Mesothelial cell of epicardium (in vitro differentiated cells): Measurements from ENCODE around the gene MZF1. TPM values are rescaled to one million over a fixed set of nuclear protein-coding genes. Genes with fewer than 3 reads are reported as not detected.

Experiments used
- DNase-seq, 2 experiments: peaks; one replicate each; pipeline ENCODE4 v3.0.0; 2021; ENCODE audit warnings: low spot score in 2 of 2; ENCODE audit not compliant: unreplicated experiment in 2 of 2
- H3K27ac Mint-ChIP-seq: 2 replicates; pipeline ENCODE4 v1.8.0; 2021; ENCODE audit warnings: mixed read lengths
- H3K27me3 Mint-ChIP-seq: 2 replicates; pipeline ENCODE4 v1.8.0; 2021; ENCODE audit warnings: low read depth, mixed read lengths
- H3K36me3 Mint-ChIP-seq: 2 replicates; pipeline ENCODE4 v1.8.0; 2021; ENCODE audit warnings: mixed read lengths
- H3K4me1 Mint-ChIP-seq: 2 replicates; pipeline ENCODE4 v1.8.0; 2021; ENCODE audit warnings: mixed read lengths
- H3K4me3 Mint-ChIP-seq: 2 replicates; pipeline ENCODE4 v1.8.0; 2021; ENCODE audit warnings: mild to moderate bottlenecking, moderate library complexity, mixed read lengths
- H3K9me3 Mint-ChIP-seq: 2 replicates; pipeline ENCODE4 v1.8.0; 2021; ENCODE audit warnings: mixed read lengths
- total RNA-seq: library from RNA; stranded (reverse); gene quantifications from 3 replicates; pipeline ENCODE4 v1.2.1, GENCODE V29; 2021
- TF ChIP-seq, protein P1 (sequence below): fragments of 200-600 bp; sonication (generic); IDR thresholded peaks from one replicate; pipeline ENCODE4 v1.5.0; 2021; ENCODE audit warnings: antibody characterized with exemption; ENCODE audit not compliant: unreplicated experiment

MZF1 gene
- total RNA-seq, 1 donor from 2014 or later: 42.6 TPM

DNA sequence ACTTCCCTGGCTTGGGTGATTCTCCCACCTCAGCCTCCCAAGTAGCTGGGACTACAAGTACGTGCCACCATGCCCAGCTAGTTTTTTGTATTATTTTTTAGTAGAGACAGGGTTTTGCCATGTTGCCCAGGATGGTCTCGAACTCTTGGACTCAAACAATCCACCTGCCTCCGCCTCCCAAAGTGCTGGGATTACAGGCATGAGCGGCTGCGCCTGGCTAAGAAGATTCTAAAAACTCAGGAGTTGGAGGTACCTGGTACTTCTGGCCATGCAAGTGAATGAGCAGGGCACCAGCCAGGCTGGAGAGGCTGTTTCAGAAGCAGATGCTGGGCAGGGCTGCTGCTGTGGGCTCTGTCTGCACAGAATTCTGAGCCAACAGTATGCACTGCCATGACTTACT, 6.1 kb downstream of the MZF1 start:
- no peak overlapping the region for H3K4me3 Mint-ChIP-seq
- H3K4me1 Mint-ChIP-seq: peaks cover 3% of the 10 kb centered on the region
- H3K9me3 Mint-ChIP-seq: no peaks in the 10 kb centered on the region
- H3K27me3 Mint-ChIP-seq: no peaks in the 10 kb centered on the region
- H3K36me3 Mint-ChIP-seq: peaks cover 3% of the 10 kb centered on the region
- no peak overlapping the region for H3K27ac Mint-ChIP-seq
- TF ChIP-seq, protein P1, sequence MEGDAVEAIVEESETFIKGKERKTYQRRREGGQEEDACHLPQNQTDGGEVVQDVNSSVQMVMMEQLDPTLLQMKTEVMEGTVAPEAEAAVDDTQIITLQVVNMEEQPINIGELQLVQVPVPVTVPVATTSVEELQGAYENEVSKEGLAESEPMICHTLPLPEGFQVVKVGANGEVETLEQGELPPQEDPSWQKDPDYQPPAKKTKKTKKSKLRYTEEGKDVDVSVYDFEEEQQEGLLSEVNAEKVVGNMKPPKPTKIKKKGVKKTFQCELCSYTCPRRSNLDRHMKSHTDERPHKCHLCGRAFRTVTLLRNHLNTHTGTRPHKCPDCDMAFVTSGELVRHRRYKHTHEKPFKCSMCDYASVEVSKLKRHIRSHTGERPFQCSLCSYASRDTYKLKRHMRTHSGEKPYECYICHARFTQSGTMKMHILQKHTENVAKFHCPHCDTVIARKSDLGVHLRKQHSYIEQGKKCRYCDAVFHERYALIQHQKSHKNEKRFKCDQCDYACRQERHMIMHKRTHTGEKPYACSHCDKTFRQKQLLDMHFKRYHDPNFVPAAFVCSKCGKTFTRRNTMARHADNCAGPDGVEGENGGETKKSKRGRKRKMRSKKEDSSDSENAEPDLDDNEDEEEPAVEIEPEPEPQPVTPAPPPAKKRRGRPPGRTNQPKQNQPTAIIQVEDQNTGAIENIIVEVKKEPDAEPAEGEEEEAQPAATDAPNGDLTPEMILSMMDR: no peak
- no peak for DNase-seq

- H3K27me3 Mint-ChIP-seq: no peaks in the 10 kb centered on the region
- no peak for DNase-seq
- H3K36me3 Mint-ChIP-seq: peaks cover 3% of the 10 kb centered on the region
- H3K27ac Mint-ChIP-seq: peak overlapping the region; percentile 79
- TF ChIP-seq, protein P1: no peak
- H3K4me1 Mint-ChIP-seq: peaks cover 16% of the 10 kb centered on the region
- no peaks in the 10 kb centered on the region for H3K9me3 Mint-ChIP-seq
- H3K4me3 Mint-ChIP-seq: no peak overlapping the region
These were observed 9.3 kb downstream of the MZF1 start for GRCh38 chr19:58563823-58564222.

GRCh38 chr19:58563034-58563573, 10.0 kb downstream of the MZF1 start:
- no peak overlapping the region for H3K4me3 Mint-ChIP-seq
- DNase-seq: no peak
- no peaks in the 10 kb centered on the region for H3K9me3 Mint-ChIP-seq
- H3K27ac Mint-ChIP-seq: no peak overlapping the region
- H3K27me3 Mint-ChIP-seq: no peaks in the 10 kb centered on the region
- TF ChIP-seq, protein P1: no peak
- H3K4me1 Mint-ChIP-seq: peaks cover 17% of the 10 kb centered on the region
- H3K36me3 Mint-ChIP-seq: peaks cover 1% of the 10 kb centered on the region

GRCh38 chr19:58562122-58563033, 10.8 kb downstream of the MZF1 start:
- H3K36me3 Mint-ChIP-seq: peaks cover 3% of the 10 kb centered on the region
- H3K27ac Mint-ChIP-seq: no peak overlapping the region
- H3K9me3 Mint-ChIP-seq: no peaks in the 10 kb centered on the region
- no peak for DNase-seq
- H3K27me3 Mint-ChIP-seq: no peaks in the 10 kb centered on the region
- TF ChIP-seq, protein P1: no peak
- peaks cover 22% of the 10 kb centered on the region for H3K4me1 Mint-ChIP-seq
- no peak overlapping the region for H3K4me3 Mint-ChIP-seq

GRCh38 chr19:58561373-58562121, 11.6 kb downstream of the MZF1 start:
- H3K4me3 Mint-ChIP-seq: no peak overlapping the region
- TF ChIP-seq, protein P1: no peak
- H3K36me3 Mint-ChIP-seq: peaks cover 3% of the 10 kb centered on the region
- H3K4me1 Mint-ChIP-seq: peaks cover 30% of the 10 kb centered on the region
- no peak for DNase-seq
- no peaks in the 10 kb centered on the region for H3K27me3 Mint-ChIP-seq
- no peaks in the 10 kb centered on the region for H3K9me3 Mint-ChIP-seq
- peak overlapping the region; percentile 18 for H3K27ac Mint-ChIP-seq
